Gastroesophageal sphincter (tissue), 4 donors: ENCODE measurements around the gene GALNT17. TPM values are rescaled to one million over a fixed set of nuclear protein-coding genes. Genes with fewer than 3 reads are reported as not detected.

Experiments used
- ATAC-seq: fragments of 150-250 bp; one replicate; pipeline ENCODE4 v1.9.1; 2016; ENCODE audit warnings: mild to moderate bottlenecking, moderate library complexity
- H3K27ac ChIP-seq, 4 donors: fragments of 200-600 bp; sonication (generic) in 3 of 4; 1 replicate in 3 of 4; 2 replicates in 1 of 4; pipeline ENCODE4 v1.5.1; 2016 to 2019
- H3K27me3 ChIP-seq: fragments of 200-600 bp; sonication (generic); one replicate; pipeline ENCODE4 v1.5.1; 2019
- H3K36me3 ChIP-seq, 2 donors: fragments of 200-600 bp; sonication (generic); one replicate each; pipeline ENCODE4 v1.5.1; 2019; ENCODE audit warnings: control low read depth in 1 of 2
- H3K4me1 ChIP-seq, 3 donors: fragments of 200-600 bp; sonication (generic); 1 replicate in 2 of 3; 2 replicates in 1 of 3; pipeline ENCODE4 v1.5.1; 2016 to 2019; ENCODE audit warnings: control low read depth in 2 of 3
- H3K4me3 ChIP-seq, 2 donors: fragments of 200-600 bp; sonication (generic); one replicate each; pipeline ENCODE4 v1.5.1; 2019; ENCODE audit warnings: mild to moderate bottlenecking in 1 of 2, moderate library complexity in 1 of 2
- H3K9me3 ChIP-seq, 3 donors: fragments of 200-600 bp; sonication (generic); one replicate each; pipeline ENCODE4 v1.5.1; 2017 to 2019; ENCODE audit warnings: control low read depth in 2 of 3
- CTCF ChIP-seq, 4 experiments: fragments of 200-600 bp in 2 of 4; fragments of 450-650 bp in 2 of 4; sonication (generic) in 1 of 4; IDR thresholded peaks; one replicate each; pipeline ENCODE4 v1.5.1; 2017 to 2019; ENCODE audit warnings: antibody characterized with exemption in 4 of 4, mild to moderate bottlenecking in 2 of 4, moderate library complexity in 2 of 4
- EP300 ChIP-seq: sonication (generic); formaldehyde crosslinking; IDR thresholded peaks from one replicate; pipeline ENCODE4 v1.6.1; 2017; ENCODE audit warnings: antibody characterized with exemption, mild to moderate bottlenecking
- POLR2A ChIP-seq, 2 donors: fragments of 450-650 bp; IDR thresholded peaks; one replicate each; pipeline ENCODE4 v1.6.1; 2017; ENCODE audit warnings: antibody characterized with exemption in 2 of 2, mild to moderate bottlenecking in 2 of 2, moderate library complexity in 1 of 2
- POLR2AphosphoS5 ChIP-seq: sonication (generic); formaldehyde crosslinking; IDR thresholded peaks from one replicate; pipeline ENCODE4 v1.6.1; 2017; ENCODE audit warnings: antibody characterized with exemption
- WGBS, 2 donors: methylation state at CpG; one replicate each; pipeline ENCODE4 v1.1.5; 2018; ENCODE audit warnings: low coverage in 1 of 2; 5-methylcytosine and 5-hydroxymethylcytosine counted together
- total RNA-seq, 4 donors: library from RNA; depleted of rRNA; stranded (reverse); fragments of >200 nt; gene quantifications; one replicate each; pipeline ENCODE4 v1.1.0, GENCODE V29; 2016

GALNT17 gene
- total RNA-seq, 4 donors from 2014 or later: 16.7 to 93.2 (median 34.8) TPM

- H3K27me3 ChIP-seq: no peaks in the 10 kb centered on the region
- H3K9me3 ChIP-seq: no peaks in the 10 kb centered on the region
- ATAC-seq: no peak
- peaks cover 0 to 12% (median 0%) of the 10 kb centered on the region in 3 donors for H3K4me1 ChIP-seq
- H3K4me3 ChIP-seq: no peak overlapping the region
- no peak overlapping the region for H3K27ac ChIP-seq
- no peak for TF ChIP-seq CTCF (IDR thresholded peaks at IDR 0.05)
- TF ChIP-seq EP300: no peak
- no peak for TF ChIP-seq POLR2AphosphoS5
- no peak for TF ChIP-seq POLR2A (IDR thresholded peaks at IDR 0.05)
- H3K36me3 ChIP-seq: no peaks in the 10 kb centered on the region
Observed at GRCh38 chr7:71148098-71148497, 16.2 kb downstream of the GALNT17 start.

- ATAC-seq: no peak
- WGBS, 2 donors: 84 to 94% methylated on average over 5 to 8 of the region's 9 CpGs
Observed at GRCh38 chr7:71155236-71155635, 23.3 kb downstream of the GALNT17 start.

GRCh38 chr7:71157757-71158156 lies 25.8 kb downstream of the GALNT17 start:
- no peak for TF ChIP-seq EP300
- no peak for TF ChIP-seq POLR2AphosphoS5
- no peak for TF ChIP-seq CTCF (IDR thresholded peaks at IDR 0.05)
- Histone ChIP-seq H3K27ac (no peak overlapping the region), H3K4me3 (no peak overlapping the region), H3K4me1 (no peaks in the 10 kb centered on the region), H3K27me3 (no peaks in the 10 kb centered on the region), H3K9me3 (no peaks in the 10 kb centered on the region), H3K36me3 (no peaks in the 10 kb centered on the region)
- ATAC-seq: no peak
- 79 to 98% methylated on average over 3 of the region's 3 CpGs for WGBS, 2 donors

More at GRCh38 chr7:71155236-71155635, 23.3 kb downstream of the GALNT17 start:
- Histone ChIP-seq H3K4me3 (no peak overlapping the region), H3K27me3 (no peaks in the 10 kb centered on the region), H3K27ac (no peak overlapping the region), H3K9me3 (no peaks in the 10 kb centered on the region), H3K36me3 (no peaks in the 10 kb centered on the region), H3K4me1 (no peaks in the 10 kb centered on the region)
- no peak for TF ChIP-seq POLR2A (IDR thresholded peaks at IDR 0.05)
- TF ChIP-seq EP300: no peak
- no peak for TF ChIP-seq POLR2AphosphoS5
- no peak for TF ChIP-seq CTCF (IDR thresholded peaks at IDR 0.05)

GRCh38 chr7:71165708-71166107 lies 33.8 kb downstream of the GALNT17 start:
- WGBS, 2 donors: 80 to 86% methylated on average over 4 to 5 of the region's 6 CpGs
- TF ChIP-seq CTCF (IDR thresholded peaks at IDR 0.05): no peak
- TF ChIP-seq EP300: no peak
- no peak for TF ChIP-seq POLR2AphosphoS5
- TF ChIP-seq POLR2A (IDR thresholded peaks at IDR 0.05): no peak
- no peak overlapping the region for H3K4me3 ChIP-seq
- no peaks in the 10 kb centered on the region for H3K9me3 ChIP-seq
- H3K36me3 ChIP-seq: no peaks in the 10 kb centered on the region
- H3K27me3 ChIP-seq: no peaks in the 10 kb centered on the region
- no peaks in the 10 kb centered on the region for H3K4me1 ChIP-seq
- ATAC-seq: no peak
- no peak overlapping the region for H3K27ac ChIP-seq

- Histone ChIP-seq H3K9me3 (no peaks in the 10 kb centered on the region), H3K4me3 (no peak overlapping the region), H3K36me3 (no peaks in the 10 kb centered on the region), H3K4me1 (peaks cover 0 to 10% (median 0%) of the 10 kb centered on the region in 3 donors), H3K27me3 (no peaks in the 10 kb centered on the region), H3K27ac (no peak overlapping the region)
- TF ChIP-seq POLR2A (IDR thresholded peaks at IDR 0.05): no peak
- no peak for TF ChIP-seq CTCF (IDR thresholded peaks at IDR 0.05)
- TF ChIP-seq EP300: no peak
- TF ChIP-seq POLR2AphosphoS5: no peak
- ATAC-seq: no peak
- WGBS, 2 donors: 40 to 65% methylated on average over 2 to 4 of the region's 4 CpGs
Observed at GRCh38 chr7:71171476-71171875, 39.5 kb downstream of the GALNT17 start.
